ENCODE measurements around the gene SUCLG1.

The SUCLG1 gene

GRCh38 chr2:84449711-84450110 is 9.4 kb downstream of the SUCLG1 start:
- TF ChIP-seq CTCF (conservative IDR thresholded peaks at IDR 0.05; ENCODE audit: control insufficient read depth, insufficient read depth, low read depth, low read length), result no peak

GRCh38 chr2:84449055-84449454 is 10.0 kb downstream of the SUCLG1 start:
- H3K4me3 ChIP-seq (ENCODE audit: control insufficient read depth, low read depth, low read length), result no peak overlapping the region
- DNase-seq (ENCODE audit: low read depth), result no peak
- no peak for TF ChIP-seq CTCF (conservative IDR thresholded peaks at IDR 0.05; ENCODE audit: control insufficient read depth, insufficient read depth, low read depth, low read length)

More at GRCh38 chr2:84449711-84450110, 9.4 kb downstream of the SUCLG1 start:
- DNase-seq (ENCODE audit: low read depth), result no peak
- no peak overlapping the region for H3K4me3 ChIP-seq (ENCODE audit: control insufficient read depth, low read depth, low read length)

- DNase-seq (ENCODE audit: low read depth), result peak; percentile 34
- no peak overlapping the region for H3K4me3 ChIP-seq (ENCODE audit: control insufficient read depth, low read depth, low read length)
- no peak for TF ChIP-seq CTCF (conservative IDR thresholded peaks at IDR 0.05; ENCODE audit: control insufficient read depth, insufficient read depth, low read depth, low read length)
Observed at GRCh38 chr2:84443477-84443876, 15.6 kb downstream of the SUCLG1 start.

- no peak overlapping the region for H3K4me3 ChIP-seq (ENCODE audit: control insufficient read depth, low read depth, low read length)
- no peak for DNase-seq (ENCODE audit: low read depth)
- TF ChIP-seq CTCF (conservative IDR thresholded peaks at IDR 0.05; ENCODE audit: control insufficient read depth, insufficient read depth, low read depth, low read length), result no peak
Observed at GRCh38 chr2:84442888-84443287, 16.2 kb downstream of the SUCLG1 start.

GRCh38 chr2:84441505-84441904 is 17.6 kb downstream of the SUCLG1 start:
- H3K4me3 ChIP-seq (ENCODE audit: control insufficient read depth, low read depth, low read length), result no peak overlapping the region
- TF ChIP-seq CTCF (conservative IDR thresholded peaks at IDR 0.05; ENCODE audit: control insufficient read depth, insufficient read depth, low read depth, low read length), result no peak
- no peak for DNase-seq (ENCODE audit: low read depth)

- H3K4me3 ChIP-seq (ENCODE audit: control insufficient read depth, low read depth, low read length), result no peak overlapping the region
- no peak for TF ChIP-seq CTCF (conservative IDR thresholded peaks at IDR 0.05; ENCODE audit: control insufficient read depth, insufficient read depth, low read depth, low read length)
- DNase-seq (ENCODE audit: low read depth), result no peak
Observed at GRCh38 chr2:84441036-84441435, 18.0 kb downstream of the SUCLG1 start.
